ENCODE data around the gene OVOL3.

OVOL3 gene

GRCh38 chr19:36116344-36116637, 5.3 kb downstream of the OVOL3 start:
- DNase-seq (ENCODE audit: low read depth in 1 of 2, low spot score in 1 of 2) = no peak
- no peak overlapping the region for H3K27ac ChIP-seq (replicated peaks)
- H3K27me3 ChIP-seq (ENCODE audit: insufficient read depth, poor library complexity, severe bottlenecking) = no peaks in the 10 kb centered on the region
- TF ChIP-seq POLR2AphosphoS5 (IDR thresholded peaks at IDR 0.05; ENCODE audit: low read depth) (no peak), GABPA (IDR thresholded peaks at IDR 0.05; ENCODE audit: low read depth) (no peak), CTCF (IDR thresholded peaks at IDR 0.05; ENCODE audit: insufficient read depth, low read length) (no peak), REST (IDR thresholded peaks at IDR 0.05; ENCODE audit: insufficient replicate concordance, low read depth) (no peak), SPI1 (IDR thresholded peaks at IDR 0.05; ENCODE audit: borderline replicate concordance, low read depth) (no peak)
- peak overlapping the region; percentile 97; the same call in 1 of the 2 replicates for H3K4me3 ChIP-seq (replicated peaks; ENCODE audit: insufficient read depth, low read length)

- no peak for DNase-seq (ENCODE audit: low read depth in 1 of 2, low spot score in 1 of 2)
- TF ChIP-seq REST (IDR thresholded peaks at IDR 0.05; ENCODE audit: insufficient replicate concordance, low read depth) (no peak), CTCF (IDR thresholded peaks at IDR 0.05; ENCODE audit: insufficient read depth, low read length) (no peak), SPI1 (IDR thresholded peaks at IDR 0.05; ENCODE audit: borderline replicate concordance, low read depth) (no peak), GABPA (IDR thresholded peaks at IDR 0.05; ENCODE audit: low read depth) (no peak), POLR2AphosphoS5 (IDR thresholded peaks at IDR 0.05; ENCODE audit: low read depth) (no peak)
- no peak overlapping the region for H3K4me3 ChIP-seq (replicated peaks; ENCODE audit: insufficient read depth, low read length)
- H3K27me3 ChIP-seq (ENCODE audit: insufficient read depth, poor library complexity, severe bottlenecking) = no peaks in the 10 kb centered on the region
- H3K27ac ChIP-seq (replicated peaks) = no peak overlapping the region
These were observed 9.4 kb downstream of the OVOL3 start for GRCh38 chr19:36120092-36120983.

GRCh38 chr19:36120984-36121358, 10.0 kb downstream of the OVOL3 start:
- TF ChIP-seq SPI1 (IDR thresholded peaks at IDR 0.05; ENCODE audit: borderline replicate concordance, low read depth) (no peak), POLR2AphosphoS5 (IDR thresholded peaks at IDR 0.05; ENCODE audit: low read depth) (no peak), REST (IDR thresholded peaks at IDR 0.05; ENCODE audit: insufficient replicate concordance, low read depth) (no peak), GABPA (IDR thresholded peaks at IDR 0.05; ENCODE audit: low read depth) (no peak), CTCF (IDR thresholded peaks at IDR 0.05; ENCODE audit: insufficient read depth, low read length) (no peak)
- H3K27ac ChIP-seq (replicated peaks) = no peak overlapping the region
- no peak for DNase-seq (ENCODE audit: low read depth in 1 of 2, low spot score in 1 of 2)
- H3K4me3 ChIP-seq (replicated peaks; ENCODE audit: insufficient read depth, low read length) = no peak overlapping the region
- no peaks in the 10 kb centered on the region for H3K27me3 ChIP-seq (ENCODE audit: insufficient read depth, poor library complexity, severe bottlenecking)

Measured in HL-60 (cell line).